Vagina (tissue), 2 donors: ENCODE measurements around the gene RGS9BP.
"Not testable (repeated sequence)": the region's sequence is repeated elsewhere in the genome, so short reads cannot be mapped to it uniquely, and the experiment has no call there.

ENCODE experiments used
- CTCF ChIP-seq, 3 experiments: fragments of 450-650 bp in 2 of 3; fragments of 200-600 bp in 1 of 3; sonication (generic) in 1 of 3; IDR thresholded peaks; one replicate each; pipeline ENCODE4 v1.5.1; 2017 to 2019; ENCODE audit warnings: antibody characterized with exemption in 3 of 3, mild to moderate bottlenecking in 2 of 3, moderate library complexity in 2 of 3
- POLR2A ChIP-seq, 2 donors: fragments of 450-650 bp; IDR thresholded peaks; one replicate each; pipeline ENCODE4 v1.6.1; 2017; ENCODE audit warnings: antibody characterized with exemption in 2 of 2, mild to moderate bottlenecking in 2 of 2, moderate library complexity in 2 of 2
- POLR2AphosphoS5 ChIP-seq, 2 donors: sonication (generic); formaldehyde crosslinking; IDR thresholded peaks; one replicate each; pipeline ENCODE4 v1.9.0; 2017; ENCODE audit warnings: antibody characterized with exemption in 2 of 2, mild to moderate bottlenecking in 2 of 2, low read depth in 1 of 2; ENCODE audit not compliant: insufficient read depth in 1 of 2

GRCh38 chr19:32652331-32652730, 23.3 kb upstream of the RGS9BP start:
- TF ChIP-seq CTCF (IDR thresholded peaks at IDR 0.05); POLR2A (IDR thresholded peaks at IDR 0.05); POLR2AphosphoS5 (IDR thresholded peaks at IDR 0.05; ENCODE audit: insufficient read depth in 1 of 2, low read depth in 1 of 2): not testable (repeated sequence)
